Measurements from ENCODE around the gene USP37. TPM values are rescaled to one million over a fixed set of nuclear protein-coding genes. Genes with fewer than 3 reads are reported as not detected.

The USP37 gene
- total RNA-seq, 1 experiment from 2014 or later = 16.4 TPM

DNA sequence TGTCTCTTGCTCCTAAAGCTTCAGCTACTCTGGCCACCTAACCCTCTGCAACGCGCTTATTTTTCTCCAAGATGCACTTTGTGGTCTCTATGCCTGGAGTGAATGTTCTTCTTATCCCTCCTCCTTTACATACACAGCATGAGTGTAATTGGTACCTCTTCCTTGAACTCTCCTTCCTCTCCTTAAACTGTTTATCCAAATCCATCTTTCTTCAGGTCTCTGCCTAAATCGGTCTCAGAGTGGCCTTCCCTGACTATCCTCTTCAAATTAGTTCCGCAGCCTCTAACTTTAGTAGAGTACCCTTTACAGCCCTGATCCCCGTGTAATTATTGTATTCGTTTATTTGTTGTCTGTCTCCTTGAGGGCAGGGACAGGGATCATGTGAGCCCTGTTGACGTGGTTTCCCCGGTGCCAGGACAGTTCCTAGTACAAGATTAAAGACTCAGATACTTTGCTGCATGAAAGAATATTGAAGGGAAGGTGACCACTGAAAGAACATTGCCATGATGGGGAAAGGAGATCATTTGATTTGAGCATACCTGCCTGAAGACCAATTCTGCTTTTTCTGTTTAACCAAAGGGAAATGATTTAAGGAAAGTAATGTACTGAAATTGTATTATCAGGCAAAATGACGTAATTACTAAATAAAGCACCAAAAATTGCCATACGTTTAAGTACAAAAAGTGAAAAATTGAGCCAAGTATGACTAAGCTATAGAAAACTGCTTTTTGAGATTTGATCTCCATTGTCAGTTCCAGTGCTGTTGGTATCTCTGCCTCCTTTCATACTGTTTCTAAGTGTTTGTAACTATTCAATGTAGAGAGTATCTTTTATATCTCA, 1.7 kb upstream of the USP37 start:
- H3K9me3 Mint-ChIP-seq (ENCODE audit: unreplicated experiment) = no peaks in the 10 kb centered on the region
- DNase-seq (ENCODE audit: unreplicated experiment) = peak; percentile 36
- TSS peak; percentile 36 for BruUV-seq (replicated peaks)
- H3K4me1 Mint-ChIP-seq (ENCODE audit: insufficient read depth, unreplicated experiment) = peaks cover 35% of the 10 kb centered on the region
- peaks cover 30% of the 10 kb centered on the region for H3K36me3 Mint-ChIP-seq (ENCODE audit: insufficient read depth, unreplicated experiment)
- peak overlapping the region; percentile 92 for H3K4me3 Mint-ChIP-seq (ENCODE audit: unreplicated experiment)
- ChIA-PET CTCF (interaction anchor here (0.6 to 1.5 kb wide), 3 partner anchors 161 to 724 kb away, joined by 3 to 4 read pairs (median 3); partner anchors contain the start of gene CATIP), POLR2A (interaction anchor here (0.6 to 2.3 kb wide), 12 partner anchors 8 to 720 kb away, joined by 3 to 12 read pairs (median 3); partner anchors contain the start of genes BCS1L, PLCD4, RNF25 and STK36)
- TF ChIP-seq, protein P1, sequence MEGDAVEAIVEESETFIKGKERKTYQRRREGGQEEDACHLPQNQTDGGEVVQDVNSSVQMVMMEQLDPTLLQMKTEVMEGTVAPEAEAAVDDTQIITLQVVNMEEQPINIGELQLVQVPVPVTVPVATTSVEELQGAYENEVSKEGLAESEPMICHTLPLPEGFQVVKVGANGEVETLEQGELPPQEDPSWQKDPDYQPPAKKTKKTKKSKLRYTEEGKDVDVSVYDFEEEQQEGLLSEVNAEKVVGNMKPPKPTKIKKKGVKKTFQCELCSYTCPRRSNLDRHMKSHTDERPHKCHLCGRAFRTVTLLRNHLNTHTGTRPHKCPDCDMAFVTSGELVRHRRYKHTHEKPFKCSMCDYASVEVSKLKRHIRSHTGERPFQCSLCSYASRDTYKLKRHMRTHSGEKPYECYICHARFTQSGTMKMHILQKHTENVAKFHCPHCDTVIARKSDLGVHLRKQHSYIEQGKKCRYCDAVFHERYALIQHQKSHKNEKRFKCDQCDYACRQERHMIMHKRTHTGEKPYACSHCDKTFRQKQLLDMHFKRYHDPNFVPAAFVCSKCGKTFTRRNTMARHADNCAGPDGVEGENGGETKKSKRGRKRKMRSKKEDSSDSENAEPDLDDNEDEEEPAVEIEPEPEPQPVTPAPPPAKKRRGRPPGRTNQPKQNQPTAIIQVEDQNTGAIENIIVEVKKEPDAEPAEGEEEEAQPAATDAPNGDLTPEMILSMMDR (IDR thresholded peaks at IDR 0.05; ENCODE audit: unreplicated experiment) = no peak
- no peaks in the 10 kb centered on the region for H3K27me3 Mint-ChIP-seq (ENCODE audit: insufficient read depth, unreplicated experiment)
- H3K27ac Mint-ChIP-seq (ENCODE audit: low read depth, unreplicated experiment) = peak overlapping the region; percentile 86
- intact Hi-C loops (cut with micrococcal nuclease) = loop anchor here (2.0 kb wide), 2 partner anchors 79 to 173 kb away; no protein-coding TSS in a partner anchor

DNA sequence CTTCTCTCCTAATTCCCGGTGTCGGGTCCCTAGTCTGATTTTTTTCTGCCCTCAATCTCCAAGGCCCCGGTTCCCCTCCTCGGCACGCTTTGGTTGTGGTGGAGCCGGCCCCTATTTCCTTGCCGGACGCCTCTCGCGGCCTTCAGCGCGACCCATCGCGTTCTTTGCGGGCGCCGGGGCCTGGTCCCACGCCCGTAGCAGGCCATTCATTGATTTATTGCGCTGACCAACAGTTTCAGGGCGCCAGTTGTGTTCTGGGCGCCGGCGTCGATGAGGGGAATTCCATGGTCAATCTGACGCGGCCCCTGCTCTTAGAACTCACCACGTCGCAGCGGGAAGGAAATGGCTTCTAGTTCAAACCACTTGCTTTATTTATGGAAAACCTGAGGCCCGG, 884 bp upstream of the USP37 start:
- Mint-ChIP-seq H3K36me3 (ENCODE audit: insufficient read depth, unreplicated experiment) (peaks cover 21% of the 10 kb centered on the region), H3K27ac (ENCODE audit: low read depth, unreplicated experiment) (peak overlapping the region; percentile 86), H3K4me1 (ENCODE audit: insufficient read depth, unreplicated experiment) (peaks cover 40% of the 10 kb centered on the region), H3K4me3 (ENCODE audit: unreplicated experiment) (peak overlapping the region; percentile 92), H3K27me3 (ENCODE audit: insufficient read depth, unreplicated experiment) (no peaks in the 10 kb centered on the region), H3K9me3 (ENCODE audit: unreplicated experiment) (no peaks in the 10 kb centered on the region)
- POLR2A ChIA-PET = interaction anchor here (0.6 to 2.3 kb wide), 5 partner anchors 9 to 296 kb away, joined by 3 to 12 read pairs (median 4); partner anchors contain the start of genes BCS1L, PLCD4 and ZNF142
- TF ChIP-seq, protein P1 (IDR thresholded peaks at IDR 0.05; ENCODE audit: unreplicated experiment) = no peak
- BruUV-seq (replicated peaks) = no TSS peak
- CTCF ChIA-PET = no interaction called here
- DNase-seq (ENCODE audit: unreplicated experiment) = peak; percentile 59
- intact Hi-C loops (cut with micrococcal nuclease) = loop anchor here (2.0 kb wide), 2 partner anchors 80 to 172 kb away; no protein-coding TSS in a partner anchor

DNA sequence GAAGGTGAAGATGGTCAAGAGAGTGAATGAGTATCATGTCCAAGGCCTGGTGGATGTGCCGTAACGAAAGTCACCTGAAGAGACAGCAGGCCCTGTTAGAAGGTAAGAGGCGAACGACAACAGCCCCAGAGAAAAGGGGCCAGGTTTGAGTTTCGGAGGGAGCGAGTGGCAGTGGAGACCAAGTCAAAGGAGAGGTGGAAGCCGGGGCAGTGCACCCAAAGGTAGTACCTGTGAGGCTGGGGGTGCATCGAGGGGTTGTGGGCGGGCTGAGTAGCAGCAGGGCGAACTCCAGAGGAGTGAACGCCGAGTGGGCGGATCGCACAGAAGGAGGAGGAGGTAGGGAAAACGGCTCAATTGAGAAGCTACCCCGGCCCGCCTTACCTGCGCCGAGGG, 358 bp downstream of the USP37 start:
- intact Hi-C loops (cut with micrococcal nuclease) = loop anchor here (2.0 kb wide), 2 partner anchors 81 to 171 kb away; no protein-coding TSS in a partner anchor
- BruUV-seq (replicated peaks) = TSS peak; percentile 45
- Mint-ChIP-seq H3K9me3 (ENCODE audit: unreplicated experiment) (no peaks in the 10 kb centered on the region), H3K4me1 (ENCODE audit: insufficient read depth, unreplicated experiment) (peaks cover 40% of the 10 kb centered on the region), H3K27me3 (ENCODE audit: insufficient read depth, unreplicated experiment) (no peaks in the 10 kb centered on the region), H3K4me3 (ENCODE audit: unreplicated experiment) (peak overlapping the region; percentile 92), H3K36me3 (ENCODE audit: insufficient read depth, unreplicated experiment) (peaks cover 16% of the 10 kb centered on the region), H3K27ac (ENCODE audit: low read depth, unreplicated experiment) (peak overlapping the region; percentile 86)
- CTCF ChIA-PET = interaction anchor here (0.6 to 0.9 kb wide), 3 partner anchors 52 to 273 kb away, joined by 3 read pairs; partner anchors contain the start of gene TTLL4
- TF ChIP-seq, protein P1 (IDR thresholded peaks at IDR 0.05; ENCODE audit: unreplicated experiment) = no peak
- no peak for DNase-seq (ENCODE audit: unreplicated experiment)
- POLR2A ChIA-PET = interaction anchor here (0.9 to 2.2 kb wide), 5 partner anchors 40 to 281 kb away, joined by 3 to 10 read pairs (median 6); partner anchors contain the start of genes BCS1L, PLCD4 and RNF25

DNA sequence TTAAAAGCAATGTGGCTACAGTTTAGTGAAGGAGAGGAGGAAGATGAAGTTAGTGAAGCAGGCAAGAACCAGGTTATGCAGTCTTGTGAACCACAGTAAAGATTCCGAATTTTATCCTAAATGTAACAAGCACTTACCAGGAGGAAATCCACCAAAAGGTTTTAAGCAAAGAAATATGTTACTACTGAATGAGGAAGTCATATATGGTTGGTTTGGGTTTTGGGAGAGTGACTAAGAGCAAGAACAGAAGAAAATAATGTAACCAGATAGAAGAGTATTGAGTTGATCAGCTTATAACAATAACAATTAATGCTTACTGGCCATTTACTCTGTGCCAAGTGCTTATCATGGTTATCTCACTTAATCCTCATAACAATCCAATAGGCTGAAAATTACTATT, 1.9 kb downstream of the USP37 start:
- Mint-ChIP-seq H3K4me1 (ENCODE audit: insufficient read depth, unreplicated experiment) (peaks cover 39% of the 10 kb centered on the region), H3K27me3 (ENCODE audit: insufficient read depth, unreplicated experiment) (no peaks in the 10 kb centered on the region), H3K27ac (ENCODE audit: low read depth, unreplicated experiment) (peak overlapping the region; percentile 86), H3K9me3 (ENCODE audit: unreplicated experiment) (no peaks in the 10 kb centered on the region), H3K36me3 (ENCODE audit: insufficient read depth, unreplicated experiment) (peaks cover 26% of the 10 kb centered on the region), H3K4me3 (ENCODE audit: unreplicated experiment) (peak overlapping the region; percentile 92)
- intact Hi-C loops (cut with micrococcal nuclease) = no loop called here
- ChIA-PET CTCF (interaction anchor here (1.1 kb wide), 1 partner anchor 93 kb away, joined by 4 read pairs; no protein-coding TSS in a partner anchor), POLR2A (interaction anchor here (1.0 to 2.2 kb wide), 2 partner anchors 41 to 169 kb away, joined by 3 to 9 read pairs; partner anchors contain the start of gene PLCD4)
- TF ChIP-seq, protein P1 (IDR thresholded peaks at IDR 0.05; ENCODE audit: unreplicated experiment) = no peak
- BruUV-seq (replicated peaks) = no TSS peak
- DNase-seq (ENCODE audit: unreplicated experiment) = no peak
